Stomach (tissue), 4 donors: ENCODE results near the gene DDX5.

Source experiments
- CTCF ChIP-seq, 7 experiments: fragments of 450-650 bp in 4 of 7; fragments of 200-600 bp in 3 of 7; sonication (generic) in 3 of 7; IDR thresholded peaks; one replicate each; pipeline ENCODE4 v1.5.1; 2016 to 2019; ENCODE audit warnings: antibody characterized with exemption in 7 of 7, control low read depth in 2 of 7, mild to moderate bottlenecking in 1 of 7
- EP300 ChIP-seq: sonication (generic); formaldehyde crosslinking; IDR thresholded peaks from one replicate; pipeline ENCODE4 v1.6.1; 2017; ENCODE audit warnings: antibody characterized with exemption
- POLR2A ChIP-seq, 4 donors: fragments of 450-650 bp; IDR thresholded peaks; one replicate each; pipeline ENCODE4 v1.6.1; 2016; ENCODE audit warnings: antibody characterized with exemption in 4 of 4, control low read depth in 2 of 4, mild to moderate bottlenecking in 1 of 4, moderate library complexity in 1 of 4
- POLR2AphosphoS5 ChIP-seq, 3 donors: sonication (generic); formaldehyde crosslinking; IDR thresholded peaks; one replicate each; pipeline ENCODE4 v1.6.1; 2016; ENCODE audit warnings: antibody characterized with exemption in 3 of 3

DNA sequence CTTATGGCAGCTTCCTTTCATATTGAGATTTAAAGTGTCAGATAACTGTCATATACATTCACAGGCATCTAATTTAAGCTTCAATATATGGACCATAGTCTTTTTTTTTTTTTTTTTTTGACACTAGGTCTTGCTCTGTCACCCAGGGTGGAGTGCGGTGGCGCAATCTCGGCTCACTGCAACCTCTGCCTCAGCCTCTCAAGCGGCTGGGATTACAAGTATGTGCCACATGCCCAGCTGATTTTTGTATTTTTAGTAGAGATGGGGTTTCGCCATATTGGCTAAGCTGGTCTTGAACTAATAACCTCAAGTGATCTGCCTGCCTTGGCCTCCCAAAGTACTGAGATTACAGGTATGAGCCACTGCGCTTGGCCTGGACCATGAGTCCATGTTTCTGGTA, 14.3 kb upstream of the DDX5 start:
- no peak for TF ChIP-seq EP300
- TF ChIP-seq CTCF (IDR thresholded peaks at IDR 0.05) = no peak
- TF ChIP-seq POLR2A (IDR thresholded peaks at IDR 0.05) = no peak
- no peak for TF ChIP-seq POLR2AphosphoS5 (IDR thresholded peaks at IDR 0.05)
